Liver (tissue), 9 donors: Measurements from ENCODE around the gene SPTB. TPM values are rescaled to one million over a fixed set of nuclear protein-coding genes. Genes with fewer than 3 reads are reported as not detected.
"Not testable (repeated sequence)": the region's sequence is repeated elsewhere in the genome, so short reads cannot be mapped to it uniquely, and the experiment has no call there.

ENCODE experiments used
- DNase-seq: peaks from one replicate; pipeline ENCODE4 v3.0.0-alpha.2; 2017; ENCODE audit warnings: low spot score
- H3K27ac ChIP-seq, 2 donors: one replicate each; pipeline ENCODE4 v1.7.0; 2013; ENCODE audit warnings: inconsistent platforms in 2 of 2, low read length in 2 of 2, control low read depth in 1 of 2, low read depth in 1 of 2, mild to moderate bottlenecking in 1 of 2
- H3K27me3 ChIP-seq, 4 donors: one replicate each; pipeline versions ENCODE4 v1.6.1 to v1.7.0; 2013; ENCODE audit warnings: low read length in 3 of 4, inconsistent platforms in 1 of 4, mild to moderate bottlenecking in 1 of 4, moderate library complexity in 1 of 4; ENCODE audit not compliant: control insufficient read depth in 4 of 4, insufficient read depth in 4 of 4
- H3K36me3 ChIP-seq, 4 donors: one replicate each; pipeline versions ENCODE4 v1.6.1 to v1.7.0; 2013; ENCODE audit warnings: low read length in 3 of 4, mild to moderate bottlenecking in 3 of 4, low read depth in 1 of 4, moderate library complexity in 1 of 4; ENCODE audit not compliant: control insufficient read depth in 4 of 4, insufficient read depth in 3 of 4
- H3K4me1 ChIP-seq, 4 donors: one replicate each; pipeline versions ENCODE4 v1.6.1 to v1.7.0; 2013; ENCODE audit warnings: low read length in 3 of 4, mild to moderate bottlenecking in 3 of 4, moderate library complexity in 1 of 4; ENCODE audit not compliant: control insufficient read depth in 4 of 4, insufficient read depth in 4 of 4
- H3K4me3 ChIP-seq, 3 donors: one replicate each; pipeline versions ENCODE4 v1.6.1 to v1.7.0; 2013; ENCODE audit warnings: low read length in 3 of 3, control low read depth in 1 of 3, low read depth in 1 of 3, mild to moderate bottlenecking in 1 of 3
- H3K9ac ChIP-seq, 2 donors: one replicate each; pipeline ENCODE4 v1.7.0; 2013; ENCODE audit warnings: low read length in 2 of 2, mild to moderate bottlenecking in 2 of 2, moderate library complexity in 2 of 2, control low read depth in 1 of 2, low read depth in 1 of 2
- H3K9me3 ChIP-seq, 4 donors: one replicate each; pipeline versions ENCODE4 v1.6.1 to v1.7.0; 2013; ENCODE audit warnings: low read length in 3 of 4; ENCODE audit not compliant: control insufficient read depth in 4 of 4
- ATF3 ChIP-seq: IDR thresholded peaks from 2 replicates; pipeline ENCODE4 v1.6.1; 2016; ENCODE audit warnings: antibody characterized with exemption
- CTCF ChIP-seq: fragments of 150-350 bp; IDR thresholded peaks from 2 replicates; pipeline ENCODE4 v1.5.1; 2017; ENCODE audit warnings: improper control_type of control experiment, low read depth, low read length; ENCODE audit not compliant: missing input control
- EGR1 ChIP-seq, 2 donors: IDR thresholded peaks; 2 replicates each; pipeline ENCODE4 v1.6.1; 2016 to 2018; ENCODE audit warnings: antibody characterized with exemption in 2 of 2, low read depth in 2 of 2
- FOXA1 ChIP-seq: IDR thresholded peaks from 2 replicates; pipeline ENCODE4 v1.6.1; 2016; ENCODE audit warnings: antibody characterized with exemption
- FOXA2 ChIP-seq: IDR thresholded peaks from 2 replicates; pipeline ENCODE4 v1.6.1; 2016; ENCODE audit warnings: antibody characterized with exemption
- GABPA ChIP-seq, 2 donors: IDR thresholded peaks in 1 of 2; conservative IDR thresholded peaks in 1 of 2; 2 replicates each; pipeline ENCODE4 v1.6.1; 2016; ENCODE audit warnings: antibody characterized with exemption in 2 of 2, mild to moderate bottlenecking in 1 of 2, moderate library complexity in 1 of 2
- HNF4A ChIP-seq, 2 donors: conservative IDR thresholded peaks; 2 replicates each; pipeline ENCODE4 v1.6.1; 2016; ENCODE audit warnings: antibody characterized with exemption in 2 of 2, mild to moderate bottlenecking in 2 of 2
- HNF4G ChIP-seq: IDR thresholded peaks from 2 replicates; pipeline ENCODE4 v1.6.1; 2016; ENCODE audit warnings: antibody characterized with exemption
- JUND ChIP-seq, 2 donors: IDR thresholded peaks; 2 replicates each; pipeline ENCODE4 v1.6.1; 2016; ENCODE audit warnings: antibody characterized with exemption in 2 of 2
- MAX ChIP-seq: IDR thresholded peaks from 2 replicates; pipeline ENCODE4 v1.6.1; 2016; ENCODE audit warnings: antibody characterized with exemption
- NR2F2 ChIP-seq: IDR thresholded peaks from 2 replicates; pipeline ENCODE4 v1.6.1; 2016; ENCODE audit warnings: antibody characterized with exemption
- RAD21 ChIP-seq, 2 donors: IDR thresholded peaks; 2 replicates each; pipeline ENCODE4 v1.6.1; 2016; ENCODE audit warnings: antibody characterized with exemption in 2 of 2, mild to moderate bottlenecking in 2 of 2
- REST ChIP-seq: IDR thresholded peaks from 2 replicates; pipeline ENCODE4 v1.6.1; 2016; ENCODE audit warnings: antibody characterized with exemption, mild to moderate bottlenecking
- RXRA ChIP-seq, 2 donors: IDR thresholded peaks; 2 replicates each; pipeline ENCODE4 v1.6.1; 2017 to 2018; ENCODE audit warnings: antibody characterized with exemption in 2 of 2, mild to moderate bottlenecking in 1 of 2
- SP1 ChIP-seq: IDR thresholded peaks from 2 replicates; pipeline ENCODE4 v1.6.1; 2018; ENCODE audit warnings: antibody characterized with exemption, mild to moderate bottlenecking
- TAF1 ChIP-seq: conservative IDR thresholded peaks from 2 replicates; pipeline ENCODE4 v1.6.1; 2016; ENCODE audit warnings: antibody characterized with exemption, mild to moderate bottlenecking
- YY1 ChIP-seq: IDR thresholded peaks from 2 replicates; pipeline ENCODE4 v1.6.1; 2016; ENCODE audit warnings: antibody characterized with exemption, mild to moderate bottlenecking
- WGBS: extraction: QIAGEN DNeasy Blood & Tissue Kit; methylation state at CpG from one replicate; pipeline ENCODE4 v1.1.7; 2013; 5-methylcytosine and 5-hydroxymethylcytosine counted together
- polyA plus RNA-seq, 2 donors: library from polyadenylated mRNA; stranded (reverse) in 1 of 2; unstranded in 1 of 2; fragments of 200-250 nt in 1 of 2; fragments of >200 nt in 1 of 2; fragmentation: Nextera tagmentation in 1 of 2; extraction: Ambion mirVana in 1 of 2; gene quantifications; one replicate each; pipeline versions ENCODE4 v1.2.1 to v1.2.3, GENCODE V29; 2013 to 2015
- total RNA-seq, 2 donors: library from RNA; depleted of rRNA; stranded (reverse); fragments of >200 nt; gene quantifications; one replicate each; pipeline ENCODE4 v1.2.3, GENCODE V29; 2014
- donor health status: healthy.
- donor health status: healthy.
- donor health status: healthy.
- donor health status: healthy.
- donor health status: healthy.

The SPTB gene
- total and polyA plus RNA-seq, 4 donors = 0.12 to 332 (median 0.26) TPM

GRCh38 chr14:64913477-64913876, 33.8 kb upstream of the SPTB start:
- H3K27me3 ChIP-seq, H3K9ac ChIP-seq, H3K9me3 ChIP-seq, H3K27ac ChIP-seq, H3K4me3 ChIP-seq, DNase-seq, H3K36me3 ChIP-seq: not testable (repeated sequence)
- 42% methylated on average over 5 of the region's 5 CpGs for WGBS
- H3K4me1 ChIP-seq = peaks cover 6 to 26% (median 14%) of the 10 kb centered on the region in 4 donors

- Histone ChIP-seq H3K27me3 (no peaks in the 10 kb centered on the region), H3K9me3 (no peaks in the 10 kb centered on the region), H3K4me3 (no peak overlapping the region), H3K4me1 (peaks cover 3 to 22% (median 12%) of the 10 kb centered on the region in 4 donors), H3K36me3 (no peaks in the 10 kb centered on the region), H3K27ac (no peak overlapping the region), H3K9ac (no peak overlapping the region)
- DNase-seq = no peak
- TF ChIP-seq FOXA2 = no peak
- no peak for TF ChIP-seq HNF4G
- TF ChIP-seq NR2F2 = no peak
- no peak for TF ChIP-seq ATF3
- no peak for TF ChIP-seq REST
- no peak for TF ChIP-seq YY1
- no peak for TF ChIP-seq SP1
- no peak for TF ChIP-seq CTCF
- no peak for TF ChIP-seq JUND (IDR thresholded peaks at IDR 0.05)
- no peak for TF ChIP-seq RXRA (IDR thresholded peaks at IDR 0.05)
- no peak for TF ChIP-seq MAX
- no peak for TF ChIP-seq RAD21 (IDR thresholded peaks at IDR 0.05)
- TF ChIP-seq HNF4A (conservative IDR thresholded peaks at IDR 0.05) = no peak
- no peak for TF ChIP-seq EGR1 (IDR thresholded peaks at IDR 0.05; ENCODE audit: low read depth in 2 of 2)
- TF ChIP-seq TAF1 = no peak
- TF ChIP-seq FOXA1 = no peak
- TF ChIP-seq GABPA (IDR thresholded peaks at IDR 0.05 in 1 of 2, conservative IDR thresholded peaks at IDR 0.05 in 1 of 2) = no peak
- WGBS = 1% methylated on average over 1 of the region's 1 CpG
These were observed 32.6 kb upstream of the SPTB start for GRCh38 chr14:64912261-64912660.
